HG03280 (cell line): ENCODE results near the gene GPR45.

Source experiments
- ATAC-seq: cut with Tn5 transposase; IDR thresholded peaks from one replicate; pipeline ENCODE4 v1.9.1; 2021; ENCODE audit warnings: mild to moderate bottlenecking, moderate library complexity; ENCODE audit not compliant: unreplicated experiment

GPR45 gene

GRCh38 chr2:105252271-105252670 is 10.7 kb downstream of the GPR45 start:
- no peak for ATAC-seq

- no peak for ATAC-seq
Measured at GRCh38 chr2:105254531-105255210, 13.1 kb downstream of the GPR45 start.

GRCh38 chr2:105255979-105256378 is 14.4 kb downstream of the GPR45 start:
- no peak for ATAC-seq

- ATAC-seq: no peak
Measured at GRCh38 chr2:105256431-105257047, 15.0 kb downstream of the GPR45 start.

- no peak for ATAC-seq
Measured at GRCh38 chr2:105257981-105258380, 16.4 kb downstream of the GPR45 start.

GRCh38 chr2:105258835-105259350 is 17.4 kb downstream of the GPR45 start:
- ATAC-seq: no peak

- no peak for ATAC-seq
Measured at GRCh38 chr2:105261061-105261460, 19.5 kb downstream of the GPR45 start.

GRCh38 chr2:105262651-105263091 is 21.1 kb downstream of the GPR45 start:
- ATAC-seq: no peak

- ATAC-seq: no peak
Measured at GRCh38 chr2:105269426-105269825, 27.9 kb downstream of the GPR45 start.

GRCh38 chr2:105271393-105272045 is 30.0 kb downstream of the GPR45 start:
- ATAC-seq: no peak

- no peak for ATAC-seq
Measured at GRCh38 chr2:105272176-105272575, 30.6 kb downstream of the GPR45 start.

- no peak for ATAC-seq
Measured at GRCh38 chr2:105274046-105274445, 32.5 kb downstream of the GPR45 start.

GRCh38 chr2:105278654-105279053 is 37.1 kb downstream of the GPR45 start:
- no peak for ATAC-seq

GRCh38 chr2:105279126-105279525 is 37.6 kb downstream of the GPR45 start:
- no peak for ATAC-seq

- ATAC-seq: no peak
Measured at GRCh38 chr2:105280281-105280680, 38.7 kb downstream of the GPR45 start.

- no peak for ATAC-seq
Measured at GRCh38 chr2:105283532-105283931, 42.0 kb downstream of the GPR45 start.

GRCh38 chr2:105287692-105288091 is 46.1 kb downstream of the GPR45 start:
- no peak for ATAC-seq

- no peak for ATAC-seq
Measured at GRCh38 chr2:105288133-105288532, 46.6 kb downstream of the GPR45 start.

- ATAC-seq: no peak
Measured at GRCh38 chr2:105290981-105291660, 49.6 kb downstream of the GPR45 start.

GRCh38 chr2:105291981-105292380 is 50.4 kb downstream of the GPR45 start:
- ATAC-seq: no peak
